Heart left ventricle (tissue), 16 donors: ENCODE measurements around the gene DTX4. TPM values are rescaled to one million over a fixed set of nuclear protein-coding genes. Genes with fewer than 3 reads are reported as not detected.

Source experiments
- ATAC-seq, 4 donors: fragments of 200-7000 bp; cut with Tn5 transposase; one replicate each; pipeline ENCODE4 v1.9.1; 2020 to 2022; ENCODE audit warnings: moderate library complexity in 4 of 4, mild to moderate bottlenecking in 3 of 4, moderate number of reproducible peaks in 1 of 4
- DNase-seq, 5 donors: peaks; one replicate each; pipeline ENCODE4 v3.0.0-alpha.2; 2020
- H3K27ac ChIP-seq, 12 donors: fragments of 200-600 bp; sonication (generic) in 4 of 12; one replicate each; pipeline versions ENCODE4 v1.5.0 to v1.8.0; 2016 to 2022; ENCODE audit warnings: mild to moderate bottlenecking in 2 of 12
- H3K27me3 ChIP-seq, 9 donors: fragments of 200-600 bp; sonication (generic) in 2 of 9; one replicate each; pipeline versions ENCODE4 v1.5.1 to v1.8.0; 2016 to 2022; ENCODE audit warnings: mild to moderate bottlenecking in 3 of 9
- H3K36me3 ChIP-seq, 9 donors: fragments of 200-600 bp; sonication (generic) in 2 of 9; one replicate each; pipeline versions ENCODE4 v1.5.0 to v1.8.0; 2018 to 2022; ENCODE audit warnings: mild to moderate bottlenecking in 2 of 9
- H3K4me1 ChIP-seq, 12 donors: fragments of 200-600 bp; sonication (generic) in 4 of 12; one replicate each; pipeline versions ENCODE4 v1.5.0 to v1.8.0; 2016 to 2022; ENCODE audit warnings: mild to moderate bottlenecking in 3 of 12
- H3K4me3 ChIP-seq, 12 donors: fragments of 200-600 bp; sonication (generic) in 4 of 12; one replicate each; pipeline versions ENCODE4 v1.5.0 to v1.8.0; 2017 to 2022; ENCODE audit warnings: mild to moderate bottlenecking in 9 of 12, moderate library complexity in 4 of 12
- H3K9me3 ChIP-seq, 12 donors: fragments of 200-600 bp; sonication (generic) in 4 of 12; one replicate each; pipeline versions ENCODE4 v1.5.0 to v1.8.0; 2016 to 2022; ENCODE audit warnings: mild to moderate bottlenecking in 1 of 12
- CTCF ChIP-seq, 12 donors: fragments of 200-600 bp; sonication (generic) in 4 of 12; IDR thresholded peaks; one replicate each; pipeline versions ENCODE4 v1.5.0 to v1.8.0; 2018 to 2022; ENCODE audit warnings: antibody characterized with exemption in 12 of 12, mild to moderate bottlenecking in 5 of 12
- POLR2A ChIP-seq, 2 donors: fragments of 450-650 bp; IDR thresholded peaks; one replicate each; pipeline ENCODE4 v1.6.1; 2017; ENCODE audit warnings: antibody characterized with exemption in 2 of 2, mild to moderate bottlenecking in 2 of 2, moderate library complexity in 2 of 2
- WGBS, 4 donors: extraction: QIAGEN DNeasy Blood & Tissue Kit in 2 of 4; methylation state at CpG; one replicate each; pipeline versions ENCODE4 v1.1.5 to v1.1.7; 2013 to 2018; 5-methylcytosine and 5-hydroxymethylcytosine counted together
- intact Hi-C, 10 donors: fragments of 100-400 bp; cut with DNase I; formaldehyde crosslinking; loops; one replicate each; pipeline versions ENCODE4 v1.11.1 to v1.14.2; 2022
- polyA plus RNA-seq, 2 donors: library from polyadenylated mRNA; stranded (reverse); fragments of 200-250 nt; gene quantifications; one replicate each; pipeline ENCODE4 v1.2.3, GENCODE V29; 2013
- total RNA-seq, 9 donors: library from RNA; depleted of rRNA in 2 of 9; stranded (reverse); fragments of >200 nt in 2 of 9; fragmentation: NEBNext Ultra II Directional in 3 of 9; extraction: Animal tissue kit (Norgen Biotek cat#: 25700) in 3 of 9; gene quantifications; one replicate each; pipeline versions ENCODE4 v1.1.0 to v1.2.4, GENCODE V29; 2016 to 2023
- donor health status: ischemic (EF 13 %, LVEDD 7.1; RV severe dilation, severe dysfunction).
- donor health status: healthy with polysubstance abuse.
- donor health status: DM: no; HTN: yes; CAD: no.
- donor health status: DM: no; HTN: no; CAD: no.
- donor health status: ischemic (EF 25% LVEDD 6.9; RV normal size, moderate dysfunction).
- donor health status: ischemic (EF 25% LVEDD 5.7; RV mildly dilated, moderate dysfunction).
- donor health status: healthy.
- donor health status: DM: yes; HTN: yes; CAD: no.
- donor health status: ischemic (EF 35%, LVEDD 5.7; RV mildly dilated, moderate dysfunction).
- donor health status: nonischemic (EF 11% LVEDD 7.7; RV severe dilation, severe dysfunction).
- donor health status: DM: yes; HTN: yes; CAD: no.
- donor health status: PGD.
- donor health status: ischemic (EF 29% LVEDD 5.4; RV normal size, mild dysfunction).
- donor health status: nonischemic (EF 23%, LVEDD 6.1; RV moderate dilation, normal function).

Gene DTX4
- total and polyA plus RNA-seq, 11 donors = 0.74 to 6.8 (median 1.8) TPM

GRCh38 chr11:59174664-59175033, 2.7 kb downstream of the DTX4 start:
- intact Hi-C loops = loop anchor here in 8 of 10 donors (2.0 to 10.0 kb wide), 6 partner anchors 30 to 260 kb away; partner anchors contain the start of genes OR5A2 (in 2 of the 8) and OR5A1 (in 1 of the 8)
- DNase-seq (no peak), ATAC-seq (no peak)
- Histone ChIP-seq H3K27me3 (no peaks in the 10 kb centered on the region), H3K4me1 (peaks cover 0 to 27% (median 10%) of the 10 kb centered on the region in 12 donors), H3K4me3 (no peak overlapping the region), H3K27ac (peak overlapping the region in 1 of 12 donors; percentile 13), H3K36me3 (no peaks in the 10 kb centered on the region), H3K9me3 (peaks cover 0 to 9% (median 2%) of the 10 kb centered on the region in 12 donors)
- TF ChIP-seq CTCF (IDR thresholded peaks at IDR 0.05) (no peak), POLR2A (IDR thresholded peaks at IDR 0.05) (no peak)
- 79 to 91% (median 82%) methylated on average over 7 of the region's 7 CpGs for WGBS, 4 donors

- TF ChIP-seq POLR2A (IDR thresholded peaks at IDR 0.05) (no peak), CTCF (IDR thresholded peaks at IDR 0.05) (no peak)
- intact Hi-C loops = loop anchor here in 3 of 10 donors (2.0 to 10.0 kb wide), 3 partner anchors 30 to 260 kb away; partner anchors contain the start of genes OR5A1 (in 1 of the 3) and OR5A2 (in 1 of the 3)
- Histone ChIP-seq H3K27me3 (no peaks in the 10 kb centered on the region), H3K36me3 (no peaks in the 10 kb centered on the region), H3K4me3 (no peak overlapping the region), H3K9me3 (peaks cover 0 to 9% (median 2%) of the 10 kb centered on the region in 12 donors), H3K27ac (peak overlapping the region in 1 of 12 donors; percentile 13), H3K4me1 (peaks cover 0 to 27% (median 10%) of the 10 kb centered on the region in 12 donors)
- 50 to 57% (median 54%) methylated on average over 4 of the region's 4 CpGs for WGBS, 4 donors
- ATAC-seq (no peak), DNase-seq (peak in 1 of 5 donors; percentile 51)
Observed at GRCh38 chr11:59175091-59175501, 3.2 kb downstream of the DTX4 start.

- no peak overlapping the region for H3K27ac ChIP-seq
- H3K4me1 ChIP-seq = peaks cover 0 to 25% (median 10%) of the 10 kb centered on the region in 12 donors
- no peak for TF ChIP-seq POLR2A (IDR thresholded peaks at IDR 0.05)
- TF ChIP-seq CTCF (IDR thresholded peaks at IDR 0.05) = no peak
- 86 to 92% (median 87%) methylated on average over 7 of the region's 7 CpGs for WGBS, 4 donors
- DNase-seq (no peak), ATAC-seq (no peak)
- intact Hi-C loops = loop anchor here in 2 of 10 donors (10.0 kb wide), 2 partner anchors 248 to 258 kb away; partner anchors contain the start of genes OR5A1 (in 1 of the 2) and OR5A2 (in 1 of the 2)
- H3K27me3 ChIP-seq = no peaks in the 10 kb centered on the region
- peaks cover 0 to 9% (median 2%) of the 10 kb centered on the region in 12 donors for H3K9me3 ChIP-seq
- H3K4me3 ChIP-seq = no peak overlapping the region
- no peaks in the 10 kb centered on the region for H3K36me3 ChIP-seq
Observed at GRCh38 chr11:59176330-59176729, 4.4 kb downstream of the DTX4 start.

GRCh38 chr11:59178402-59178801, 6.5 kb downstream of the DTX4 start:
- peaks cover 0 to 9% (median 2%) of the 10 kb centered on the region in 12 donors for H3K9me3 ChIP-seq
- H3K27me3 ChIP-seq = no peaks in the 10 kb centered on the region
- no peak for DNase-seq
- no peak overlapping the region for H3K4me3 ChIP-seq
- peaks cover 0 to 15% (median 2%) of the 10 kb centered on the region in 12 donors for H3K4me1 ChIP-seq
- TF ChIP-seq CTCF (IDR thresholded peaks at IDR 0.05) = no peak
- TF ChIP-seq POLR2A (IDR thresholded peaks at IDR 0.05) = no peak
- peaks cover 0 to 14% (median 5%) of the 10 kb centered on the region in 9 donors for H3K36me3 ChIP-seq
- intact Hi-C loops = loop anchor here in 2 of 10 donors (10.0 kb wide), 2 partner anchors 246 to 256 kb away; partner anchors contain the start of genes OR5A1 (in 1 of the 2) and OR5A2 (in 1 of the 2)
- H3K27ac ChIP-seq = no peak overlapping the region
- no peak for ATAC-seq
